ENCODE results near the gene DMBX1. TPM values are rescaled to one million over a fixed set of nuclear protein-coding genes. Genes with fewer than 3 reads are reported as not detected.

DMBX1 gene
- total and polyA plus RNA-seq, 2 of the 4 experiments (the other 2 are of a cell fraction), result not detected

- Histone ChIP-seq H3K4me2 (ENCODE audit: low read depth, low read length) (no peak overlapping the region), H3K79me1 (ENCODE audit: low read depth in 1 of 2, low read length in 2 of 2) (no peaks in the 10 kb centered on the region), H3K4ac (ENCODE audit: low read depth, low read length) (no peak overlapping the region), H4K20me1 (ENCODE audit: insufficient read depth, low read length) (peaks cover 13% of the 10 kb centered on the region; the same call in 1 of the 2 replicates), H2AK9ac (replicated peaks; ENCODE audit: low read depth, low read length, poor library complexity) (no peak overlapping the region), H3K9ac (ENCODE audit: low read depth, low read length) (no peak overlapping the region), H3K18ac (ENCODE audit: low read depth, low read length) (no peak overlapping the region), H3K23ac (ENCODE audit: low read depth, low read length) (no peak overlapping the region), H2BK5ac (ENCODE audit: low read depth, low read length, poor library complexity, severe bottlenecking) (no peak overlapping the region), H3K9me1 (ENCODE audit: insufficient read depth, low read length) (no peaks in the 10 kb centered on the region), H2BK120ac (ENCODE audit: low read depth, low read length) (no peak overlapping the region), H4K91ac (ENCODE audit: insufficient read depth, low read depth, low read length) (no peak overlapping the region), H3K14ac (replicated peaks; ENCODE audit: low read depth, low read length) (no peak overlapping the region), H3K9me3 (ENCODE audit: control insufficient read depth, insufficient read depth, low read length) (peaks cover 2% of the 10 kb centered on the region; the same call in 1 of the 2 replicates), H2AK5ac (ENCODE audit: low read depth, low read length) (no peak overlapping the region), H3K27me3 (ENCODE audit: control insufficient read depth, insufficient read depth, low read length) (peaks cover 95% of the 10 kb centered on the region), H3K27ac (ENCODE audit: insufficient read depth, low read length) (no peak overlapping the region), H3K36me3 (ENCODE audit: control insufficient read depth, insufficient read depth, low read length) (no peaks in the 10 kb centered on the region), H4K8ac (ENCODE audit: low read depth in 2 of 2, low read length in 2 of 2) (no peak overlapping the region), H3K4me3 (ENCODE audit: insufficient read depth, low read depth, low read length) (no peak overlapping the region), H2BK15ac (ENCODE audit: low read depth, low read length) (no peak overlapping the region), H3K56ac (ENCODE audit: extremely low read depth, insufficient read depth, low read length) (no peak overlapping the region), H4K5ac (ENCODE audit: low read depth, low read length) (no peak overlapping the region), H2BK20ac (ENCODE audit: low read depth, low read length) (no peak overlapping the region), H3K4me1 (ENCODE audit: control insufficient read depth, insufficient read depth, low read length) (no peaks in the 10 kb centered on the region), H2AFZ (replicated peaks; ENCODE audit: low read length, poor library complexity) (no peak overlapping the region)
- dilution Hi-C loops (cut with HindIII; ENCODE audit: low sequenced_read_pairs, unreplicated experiment) (no loop called here), intact Hi-C loops (cut with micrococcal nuclease) (no loop called here), in situ Hi-C loops (cut with MboI; ENCODE audit: low sequenced_read_pairs) (no loop called here)
- TF ChIP-seq SMC3 (IDR thresholded peaks at IDR 0.05; ENCODE audit: low read depth, low read length) (no peak), RAD21 (IDR thresholded peaks at IDR 0.05; ENCODE audit: low read length) (peak; percentile 22; the same call in 1 of the 2 replicates), MXI1 (IDR thresholded peaks at IDR 0.05; ENCODE audit: borderline replicate concordance, low read depth, low read length) (no peak), CTCF (conservative IDR thresholded peaks at IDR 0.05; ENCODE audit: low read depth, low read length) (peak; percentile 26; the same call in 1 of the 2 replicates)
- no peak for DNase-seq
- no TSS peak for BruUV-seq (replicated peaks)
- ChIA-PET POLR2A (ENCODE audit: unreplicated experiment) (no interaction called here), CTCF (interaction anchor here (1.2 kb wide), 1 partner anchor 33 kb away, joined by 4 read pairs; no protein-coding TSS in a partner anchor)
- no peak for ATAC-seq (ENCODE audit: low read depth)
- WGBS, 2 experiments (ENCODE audit: extremely low coverage in 2 of 2, insufficient read length in 1 of 2), result 0% methylated on average over 1 of the region's 7 CpGs; no CpG with 5 or more reads in 1 of the 2 experiments
Observed at GRCh38 chr1:46487818-46488218, 1.8 kb upstream of the DMBX1 start.
